A673 (cell line): Measurements from ENCODE around the gene RGS3. TPM values are rescaled to one million over a fixed set of nuclear protein-coding genes. Genes with fewer than 3 reads are reported as not detected.

Source experiments
- BruUV-seq: library from RNA; stranded (reverse); fragments of 400-500 nt; replicated peaks from 2 replicates; lab custom pipeline; 2021; lab: Mats Ljungman, UMichigan
- CTCF ChIA-PET: fragments of 300-600 bp; sonication (Branson Sonifier 250); formaldehyde crosslinking; loops from one replicate; lab custom pipeline; 2022; ENCODE audit warnings: antibody characterized with exemption; lab: Charles Lee
- POLR2A ChIA-PET: fragments of 300-600 bp; sonication (Branson Sonifier 250); formaldehyde crosslinking; loops from one replicate; lab custom pipeline; 2022; ENCODE audit warnings: antibody characterized with exemption; ENCODE audit not compliant: low non-redundant PET; lab: Charles Lee
- DNase-seq: peaks from one replicate; pipeline ENCODE4 v3.0.0-alpha.2; 2015; ENCODE audit warnings: low spot score
- H3K27ac ChIP-seq: fragments of 200-600 bp; sonication (generic); 2 replicates; pipeline ENCODE4 v1.5.1; 2016; ENCODE audit warnings: mixed run types, low read depth, mild to moderate bottlenecking, mixed read lengths, antibody characterized with exemption, low read length; ENCODE audit not compliant: poor library complexity, severe bottlenecking
- H3K27me3 ChIP-seq: fragments of 200-600 bp; sonication (generic); replicated peaks from 2 replicates; pipeline ENCODE4 v1.6.1; 2017; ENCODE audit warnings: mixed run types, low read depth, mild to moderate bottlenecking, mixed read lengths, antibody characterized with exemption, low read length; ENCODE audit not compliant: insufficient read depth, poor library complexity
- H3K36me3 ChIP-seq: fragments of 200-600 bp; sonication (generic); 2 replicates; pipeline ENCODE4 v1.6.1; 2016; ENCODE audit warnings: mixed run types, mild to moderate bottlenecking, mixed read lengths, antibody characterized with exemption, low read length; ENCODE audit not compliant: insufficient read depth, poor library complexity, severe bottlenecking
- H3K4me1 ChIP-seq: fragments of 200-600 bp; sonication (generic); 2 replicates; pipeline ENCODE4 v1.6.1; 2017; ENCODE audit warnings: mixed run types, mild to moderate bottlenecking, mixed read lengths, antibody characterized with exemption, low read length; ENCODE audit not compliant: insufficient read depth, poor library complexity, severe bottlenecking
- H3K4me3 ChIP-seq: fragments of 200-600 bp; sonication (generic); 2 replicates; pipeline ENCODE4 v1.5.1; 2016; ENCODE audit warnings: low read depth, mixed run types, mild to moderate bottlenecking, mixed read lengths, low read length; ENCODE audit not compliant: poor library complexity, severe bottlenecking
- H3K9me3 ChIP-seq: fragments of 200-600 bp; sonication (generic); 2 replicates; pipeline ENCODE4 v1.6.1; 2016; ENCODE audit warnings: mixed run types, low read depth, mild to moderate bottlenecking, mixed read lengths, antibody characterized with exemption, low read length; ENCODE audit not compliant: poor library complexity, severe bottlenecking
- CTCF ChIP-seq: fragments of 300-800, 200-600 bp; sonication (generic); conservative IDR thresholded peaks from 2 replicates; pipeline ENCODE4 v1.5.1; 2017; ENCODE audit warnings: low read depth, mild to moderate bottlenecking, antibody characterized with exemption, low read length, moderate library complexity, mixed read lengths
- EZH2 ChIP-seq: fragments of 200-600 bp; sonication (generic); IDR thresholded peaks from 2 replicates; pipeline ENCODE4 v1.6.1; 2017; ENCODE audit warnings: borderline replicate concordance, low read depth, mild to moderate bottlenecking, mixed read lengths, antibody characterized with exemption, low read length; ENCODE audit not compliant: poor library complexity, severe bottlenecking
- intact Hi-C: fragments of 100-400 bp; cut with micrococcal nuclease; formaldehyde crosslinking; loops from one replicate; pipeline ENCODE4 v1.10.0; 2022; ENCODE audit not compliant: unreplicated experiment
- total RNA-seq: library from RNA; stranded (reverse); gene quantifications from 2 replicates; pipeline ENCODE4 v1.2.3, GENCODE V29; 2021

Gene RGS3
- total RNA-seq, 1 experiment from 2014 or later = 19.2 TPM

DNA sequence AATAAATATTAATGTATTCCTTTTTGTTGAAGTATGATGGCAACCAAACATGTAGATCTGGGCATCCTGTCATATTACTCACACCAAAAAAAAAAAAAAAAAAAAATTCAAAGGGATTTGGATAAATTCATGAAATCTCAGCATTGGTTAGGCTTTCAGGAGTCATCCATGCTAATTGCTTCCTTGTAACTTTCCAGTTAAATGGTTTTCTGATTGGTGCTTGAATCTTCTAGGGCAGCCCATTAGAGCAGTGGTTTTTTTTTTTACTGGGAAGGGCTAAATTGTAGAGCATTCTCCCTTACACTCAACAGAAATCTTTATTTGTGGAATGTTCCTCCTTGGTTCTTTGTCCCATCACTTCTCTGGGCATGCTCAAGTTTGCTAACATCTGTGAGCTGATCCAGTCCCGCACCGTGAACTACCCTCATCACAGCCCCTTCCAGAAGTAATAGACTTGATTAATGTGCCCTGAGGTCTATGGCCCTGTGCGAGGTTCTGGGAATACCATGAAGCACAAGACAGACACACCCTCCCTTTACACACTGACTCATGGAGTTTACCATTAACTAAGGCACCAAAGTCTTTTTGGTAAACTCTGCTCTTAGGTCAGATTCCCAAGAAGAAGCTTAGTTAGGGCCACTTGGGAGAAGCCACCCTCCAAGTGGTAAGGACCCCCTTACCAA, 56.0 kb downstream of the RGS3 start:
- ChIA-PET CTCF (no interaction called here), POLR2A (no interaction called here)
- Histone ChIP-seq H3K36me3 (no peaks in the 10 kb centered on the region), H3K4me1 (no peaks in the 10 kb centered on the region), H3K4me3 (no peak overlapping the region), H3K27me3 (no peaks in the 10 kb centered on the region), H3K27ac (no peak overlapping the region), H3K9me3 (no peaks in the 10 kb centered on the region)
- BruUV-seq = no TSS peak
- DNase-seq = no peak
- intact Hi-C loops = no loop called here
- TF ChIP-seq EZH2 (no peak), CTCF (no peak)

DNA sequence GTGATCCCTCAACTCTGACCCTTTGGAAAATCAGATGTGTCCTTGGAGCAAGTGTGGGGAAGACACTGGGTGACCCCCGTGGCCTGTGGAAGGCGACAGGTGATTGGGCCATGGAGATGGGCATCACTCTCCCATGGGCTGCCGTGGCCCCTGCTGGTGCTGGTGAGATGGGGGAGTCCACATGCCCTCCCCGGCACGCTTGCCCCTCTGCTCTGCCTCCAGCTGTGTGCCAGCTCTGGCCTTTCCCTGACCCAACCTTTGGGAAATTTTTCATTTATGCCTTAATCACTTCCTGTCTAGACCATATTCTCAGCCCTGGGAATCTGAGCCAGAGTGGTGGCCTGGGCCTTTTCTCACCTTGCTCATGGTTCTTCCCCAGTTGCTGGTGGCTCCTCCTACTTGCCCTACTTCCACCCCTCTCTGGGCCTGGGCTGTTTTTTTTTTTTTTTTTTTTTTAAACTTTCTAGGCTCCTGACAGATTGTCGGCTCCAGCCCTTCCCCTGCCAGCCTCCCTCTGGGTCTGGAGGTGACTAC, 56.6 kb downstream of the RGS3 start:
- Histone ChIP-seq H3K27me3 (no peaks in the 10 kb centered on the region), H3K4me1 (no peaks in the 10 kb centered on the region), H3K36me3 (no peaks in the 10 kb centered on the region), H3K9me3 (no peaks in the 10 kb centered on the region), H3K4me3 (no peak overlapping the region), H3K27ac (no peak overlapping the region)
- no peak for DNase-seq
- no TSS peak for BruUV-seq
- ChIA-PET POLR2A (no interaction called here), CTCF (no interaction called here)
- intact Hi-C loops = no loop called here
- no peak for TF ChIP-seq EZH2

DNA sequence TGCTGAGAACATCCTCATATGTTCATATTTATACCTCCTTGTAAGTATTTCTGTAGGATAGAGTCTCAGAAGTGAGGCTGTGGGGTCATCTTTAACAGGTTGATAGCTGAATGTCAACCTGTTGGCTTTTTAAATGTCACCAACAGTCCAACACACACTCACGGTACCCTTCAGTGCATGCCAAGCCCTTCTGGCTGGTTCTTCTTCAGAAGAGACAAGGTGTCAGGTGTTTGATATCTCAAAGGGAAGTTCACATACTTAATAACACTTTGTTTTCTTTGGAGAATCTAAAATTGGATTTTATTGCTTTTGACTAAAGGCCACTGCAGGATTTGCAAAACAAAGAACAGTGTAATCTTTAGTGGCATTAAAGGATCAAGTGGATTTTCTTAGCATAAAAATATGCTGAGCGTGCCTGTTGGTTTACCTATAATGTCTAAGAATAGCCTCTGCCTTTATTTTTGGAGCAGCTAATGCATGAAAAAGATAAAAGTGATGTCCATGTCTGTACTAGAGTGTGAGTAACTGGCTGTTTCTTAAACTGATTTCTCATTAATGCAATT, 58.2 kb downstream of the RGS3 start:
- Histone ChIP-seq H3K36me3 (no peaks in the 10 kb centered on the region), H3K4me3 (no peak overlapping the region), H3K27me3 (no peaks in the 10 kb centered on the region), H3K27ac (no peak overlapping the region), H3K9me3 (no peaks in the 10 kb centered on the region), H3K4me1 (no peaks in the 10 kb centered on the region)
- CTCF ChIA-PET = no interaction called here
- no peak for DNase-seq
- no peak for TF ChIP-seq CTCF
- TF ChIP-seq EZH2 = no peak
- intact Hi-C loops = no loop called here
- BruUV-seq = no TSS peak
- POLR2A ChIA-PET = interaction anchor here (0.7 kb wide), 1 partner anchor 72 kb away, joined by 9 read pairs; no protein-coding TSS in a partner anchor
